Cardiac muscle cell (in vitro differentiated cells and primary cell): ENCODE data around the gene ZPLD1. TPM values are rescaled to one million over a fixed set of nuclear protein-coding genes. Genes with fewer than 3 reads are reported as not detected.

Source experiments
- DNase-seq, 2 donors: peaks; one replicate each; pipeline versions ENCODE4 v3.0.0 to v3.0.0-alpha.2; 2010 to 2017; ENCODE audit warnings: low read depth in 1 of 2, low spot score in 1 of 2
- H3K27ac ChIP-seq: fragments of 200-600 bp; sonication (generic); 2 replicates; pipeline ENCODE4 v1.5.1; 2016
- H3K27me3 ChIP-seq: fragments of 200-600 bp; sonication (generic); 2 replicates; pipeline ENCODE4 v1.6.0; 2016; ENCODE audit warnings: control low read depth
- H3K36me3 ChIP-seq: fragments of 200-600 bp; sonication (generic); 2 replicates; pipeline ENCODE4 v1.5.1; 2016; ENCODE audit warnings: control low read depth
- H3K4me1 ChIP-seq: fragments of 200-600 bp; sonication (generic); 2 replicates; pipeline ENCODE4 v1.8.1; 2017; ENCODE audit warnings: low read depth, mild to moderate bottlenecking, mixed run types
- H3K4me3 ChIP-seq: fragments of 200-600 bp; sonication (generic); 2 replicates; pipeline ENCODE4 v1.5.1; 2016; ENCODE audit warnings: mild to moderate bottlenecking
- H3K9me3 ChIP-seq: fragments of 200-600 bp; sonication (generic); 2 replicates; pipeline ENCODE4 v1.5.1; 2017; ENCODE audit warnings: low read depth, mild to moderate bottlenecking, control low read depth
- CTCF ChIP-seq: IDR thresholded peaks from 2 replicates; pipeline ENCODE4 v1.5.1; 2012; ENCODE audit warnings: low read depth, mild to moderate bottlenecking, low read length
- polyA plus RNA-seq: library from polyadenylated mRNA; unstranded; fragments of >200 nt; fragmentation: Nextera tagmentation; extraction: Ambion mirVana; gene quantifications from 2 replicates; pipeline ENCODE4 v1.2.1, GENCODE V29; 2016
- total RNA-seq: library from RNA; depleted of rRNA; stranded (reverse); fragments of >200 nt; gene quantifications from 2 replicates; pipeline ENCODE4 v1.2.3, GENCODE V29; 2016

The ZPLD1 gene
- total and polyA plus RNA-seq, 2 experiments from 2014 or later, result 0.60 TPM; not detected in 1

DNA sequence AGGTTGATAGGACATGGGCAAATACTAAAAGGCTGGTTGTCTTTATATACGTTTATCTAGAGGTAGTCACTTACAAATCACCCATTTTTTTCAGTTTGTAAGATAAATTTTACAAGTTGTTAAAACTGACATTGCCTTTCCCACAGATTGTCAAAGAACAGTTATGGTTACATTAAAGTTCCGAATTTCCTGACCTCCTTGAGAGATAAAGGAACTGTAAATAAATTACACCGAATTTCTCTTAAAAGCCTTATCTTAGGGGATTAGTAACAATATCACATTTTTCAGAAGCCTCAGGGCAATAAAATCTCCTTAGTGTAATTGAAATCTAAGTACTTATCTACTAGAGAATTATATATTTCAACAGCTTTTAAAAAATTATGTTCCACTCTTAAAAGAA, 49.5 kb downstream of the ZPLD1 start:
- H3K36me3 ChIP-seq, result no peaks in the 10 kb centered on the region
- H3K4me3 ChIP-seq, result no peak overlapping the region
- H3K9me3 ChIP-seq, result no peaks in the 10 kb centered on the region
- H3K4me1 ChIP-seq, result no peaks in the 10 kb centered on the region
- no peak for TF ChIP-seq CTCF
- no peaks in the 10 kb centered on the region for H3K27me3 ChIP-seq
- H3K27ac ChIP-seq, result no peak overlapping the region
- no peak for DNase-seq

DNA sequence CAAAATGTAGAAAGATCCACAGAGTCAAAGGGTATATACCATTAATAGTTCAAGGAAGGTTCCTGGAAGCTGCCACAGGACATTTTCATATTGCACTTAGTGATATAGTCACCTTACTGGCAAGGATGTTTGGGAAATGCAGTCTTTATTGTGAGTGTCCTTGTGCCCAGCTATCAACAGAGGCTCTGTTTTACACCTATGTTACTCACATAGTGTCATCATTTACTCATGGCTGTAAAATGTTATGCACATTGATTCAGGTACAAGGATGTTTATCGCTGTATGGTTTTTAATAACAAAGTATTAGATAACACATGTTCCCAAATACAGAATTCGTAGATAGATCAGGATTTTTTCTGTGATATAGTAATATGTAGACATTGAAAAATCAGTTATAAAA, 50.9 kb downstream of the ZPLD1 start:
- no peaks in the 10 kb centered on the region for H3K4me1 ChIP-seq
- no peaks in the 10 kb centered on the region for H3K27me3 ChIP-seq
- H3K9me3 ChIP-seq, result no peaks in the 10 kb centered on the region
- no peaks in the 10 kb centered on the region for H3K36me3 ChIP-seq
- TF ChIP-seq CTCF, result no peak
- H3K27ac ChIP-seq, result no peak overlapping the region
- H3K4me3 ChIP-seq, result no peak overlapping the region
- DNase-seq, result no peak

DNA sequence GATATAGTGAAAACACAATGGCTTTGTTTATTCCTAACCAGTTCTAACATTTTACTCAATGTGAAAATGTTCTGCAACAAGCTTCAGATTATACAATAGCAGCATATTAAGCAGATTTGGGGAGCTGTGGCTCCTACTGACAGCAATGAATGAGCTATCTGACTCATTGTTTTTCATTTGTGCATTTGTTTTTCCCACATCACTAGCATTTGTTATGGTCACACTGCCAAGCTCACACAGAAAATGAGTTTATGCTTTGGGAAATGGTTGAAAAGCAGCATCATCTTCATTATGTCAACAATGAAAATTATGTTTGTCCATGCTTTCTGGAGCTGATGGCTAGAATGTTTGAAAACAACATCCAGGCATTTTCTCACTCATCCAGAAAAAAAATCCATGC, 53.5 kb downstream of the ZPLD1 start:
- Histone ChIP-seq H3K9me3 (no peaks in the 10 kb centered on the region), H3K36me3 (no peaks in the 10 kb centered on the region), H3K27me3 (no peaks in the 10 kb centered on the region), H3K27ac (no peak overlapping the region), H3K4me3 (no peak overlapping the region), H3K4me1 (no peaks in the 10 kb centered on the region)
- no peak for TF ChIP-seq CTCF
- DNase-seq, result no peak

DNA sequence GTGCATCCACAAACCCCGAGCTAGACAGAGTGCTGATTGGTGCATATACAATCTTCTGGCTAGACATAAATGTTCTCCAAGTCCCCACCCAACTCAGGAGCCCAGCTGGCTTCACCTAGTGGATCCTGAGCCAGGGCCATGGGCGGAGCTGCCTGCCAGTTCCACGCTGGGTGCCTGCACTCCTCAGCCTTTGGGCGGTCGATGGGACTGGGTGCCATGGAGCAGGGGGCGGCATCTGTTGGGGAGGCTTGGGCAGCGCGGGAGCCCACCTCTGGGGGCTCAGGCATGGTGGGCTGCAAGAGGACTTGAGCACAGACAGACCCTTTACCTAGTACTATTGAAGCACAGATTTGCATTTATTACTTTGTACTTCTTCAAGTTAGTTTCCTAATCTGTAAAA, 57.5 kb downstream of the ZPLD1 start:
- no peak overlapping the region for H3K27ac ChIP-seq

DNA sequence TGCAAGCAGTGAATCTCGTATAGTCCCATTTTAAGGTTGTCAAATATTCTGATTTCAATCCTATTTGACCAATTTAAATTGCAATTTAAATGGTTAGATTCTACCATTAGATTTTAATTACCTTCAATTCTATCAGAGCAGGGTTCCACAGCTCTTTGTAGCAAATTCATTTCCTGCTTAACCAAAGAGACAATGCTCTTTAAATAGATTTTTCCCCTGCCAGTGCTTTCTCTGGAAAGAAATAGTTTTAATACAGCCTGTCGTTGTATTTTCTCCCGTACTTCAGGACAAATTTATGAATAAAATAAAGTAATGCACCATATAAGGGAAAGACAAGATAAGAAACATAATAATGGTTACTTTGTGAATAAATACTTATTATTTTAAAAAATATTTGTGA, 62.8 kb downstream of the ZPLD1 start:
- no peaks in the 10 kb centered on the region for H3K4me1 ChIP-seq
- H3K27me3 ChIP-seq, result no peaks in the 10 kb centered on the region
- H3K4me3 ChIP-seq, result no peak overlapping the region
- no peaks in the 10 kb centered on the region for H3K9me3 ChIP-seq
- no peaks in the 10 kb centered on the region for H3K36me3 ChIP-seq
- DNase-seq, result no peak
- no peak overlapping the region for H3K27ac ChIP-seq
- TF ChIP-seq CTCF, result no peak

More for the DNA sequence above, 57.5 kb downstream of the ZPLD1 start:
- H3K27me3 ChIP-seq, result no peaks in the 10 kb centered on the region
- DNase-seq, result no peak
- no peaks in the 10 kb centered on the region for H3K36me3 ChIP-seq
- TF ChIP-seq CTCF, result no peak
- no peak overlapping the region for H3K4me3 ChIP-seq
- no peaks in the 10 kb centered on the region for H3K9me3 ChIP-seq
- H3K4me1 ChIP-seq, result no peaks in the 10 kb centered on the region

- TF ChIP-seq CTCF, result no peak
- H3K27me3 ChIP-seq, result no peaks in the 10 kb centered on the region
Observed at GRCh38 chr3:102505542-102505941, 70.7 kb downstream of the ZPLD1 start.

More at GRCh38 chr3:102505542-102505941, 70.7 kb downstream of the ZPLD1 start:
- H3K4me3 ChIP-seq, result no peak overlapping the region
- no peak for DNase-seq
- H3K27ac ChIP-seq, result no peak overlapping the region
- H3K9me3 ChIP-seq, result no peaks in the 10 kb centered on the region
- H3K36me3 ChIP-seq, result no peaks in the 10 kb centered on the region
- H3K4me1 ChIP-seq, result no peaks in the 10 kb centered on the region
